Upper lobe of left lung (tissue), 4 donors: Measurements from ENCODE around the gene MCU.

Experiments used
- EP300 ChIP-seq, 4 donors: sonication (generic); formaldehyde crosslinking; IDR thresholded peaks; one replicate each; pipeline ENCODE4 v1.5.1; 2017; ENCODE audit warnings: antibody characterized with exemption in 4 of 4, control low read depth in 2 of 4
- TF ChIP-seq, protein P1 (sequence below), 6 experiments: fragments of 450-650 bp in 4 of 6; fragments of 200-600 bp in 2 of 6; sonication (generic) in 2 of 6; IDR thresholded peaks; one replicate each; pipeline ENCODE4 v1.5.1; 2016 to 2019; ENCODE audit warnings: antibody characterized with exemption in 6 of 6

- TF ChIP-seq, protein P1, sequence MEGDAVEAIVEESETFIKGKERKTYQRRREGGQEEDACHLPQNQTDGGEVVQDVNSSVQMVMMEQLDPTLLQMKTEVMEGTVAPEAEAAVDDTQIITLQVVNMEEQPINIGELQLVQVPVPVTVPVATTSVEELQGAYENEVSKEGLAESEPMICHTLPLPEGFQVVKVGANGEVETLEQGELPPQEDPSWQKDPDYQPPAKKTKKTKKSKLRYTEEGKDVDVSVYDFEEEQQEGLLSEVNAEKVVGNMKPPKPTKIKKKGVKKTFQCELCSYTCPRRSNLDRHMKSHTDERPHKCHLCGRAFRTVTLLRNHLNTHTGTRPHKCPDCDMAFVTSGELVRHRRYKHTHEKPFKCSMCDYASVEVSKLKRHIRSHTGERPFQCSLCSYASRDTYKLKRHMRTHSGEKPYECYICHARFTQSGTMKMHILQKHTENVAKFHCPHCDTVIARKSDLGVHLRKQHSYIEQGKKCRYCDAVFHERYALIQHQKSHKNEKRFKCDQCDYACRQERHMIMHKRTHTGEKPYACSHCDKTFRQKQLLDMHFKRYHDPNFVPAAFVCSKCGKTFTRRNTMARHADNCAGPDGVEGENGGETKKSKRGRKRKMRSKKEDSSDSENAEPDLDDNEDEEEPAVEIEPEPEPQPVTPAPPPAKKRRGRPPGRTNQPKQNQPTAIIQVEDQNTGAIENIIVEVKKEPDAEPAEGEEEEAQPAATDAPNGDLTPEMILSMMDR (IDR thresholded peaks at IDR 0.05) = peak in 3 of 6 experiments; percentile 23 to 29 (median 28)
- TF ChIP-seq EP300 (IDR thresholded peaks at IDR 0.05) = no peak
These were observed 2.8 kb downstream of the MCU start for GRCh38 chr10:72694476-72695369.
